GM19328 (cell line): ENCODE results near the gene CYP1A2.
"Not testable (repeated sequence)": the region's sequence is repeated elsewhere in the genome, so short reads cannot be mapped to it uniquely, and the experiment has no call there.

Experiments used
- ATAC-seq: cut with Tn5 transposase; IDR thresholded peaks from one replicate; pipeline ENCODE4 v1.9.1; 2021; ENCODE audit warnings: mild to moderate bottlenecking, moderate library complexity; ENCODE audit not compliant: unreplicated experiment

Gene CYP1A2

DNA sequence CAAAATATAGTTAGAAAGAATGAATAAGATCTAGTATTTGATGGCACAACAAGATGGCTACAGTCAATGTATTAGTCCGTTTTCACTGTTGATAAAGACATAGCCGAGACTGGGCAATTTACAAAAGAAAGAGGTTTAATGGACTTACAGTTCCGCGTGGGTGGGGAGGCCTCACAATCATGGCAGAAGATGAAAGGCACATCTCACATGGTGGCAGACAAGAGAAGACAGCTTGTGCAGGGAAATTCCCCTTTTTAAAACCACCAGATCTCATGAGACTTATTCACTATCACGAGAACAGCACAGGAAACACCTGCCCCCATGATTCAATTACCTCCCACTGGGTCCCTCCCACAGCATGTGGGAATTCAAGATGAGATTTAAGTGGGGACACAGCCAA is 10.4 kb upstream of the CYP1A2 start:
- ATAC-seq, result not testable (repeated sequence)

DNA sequence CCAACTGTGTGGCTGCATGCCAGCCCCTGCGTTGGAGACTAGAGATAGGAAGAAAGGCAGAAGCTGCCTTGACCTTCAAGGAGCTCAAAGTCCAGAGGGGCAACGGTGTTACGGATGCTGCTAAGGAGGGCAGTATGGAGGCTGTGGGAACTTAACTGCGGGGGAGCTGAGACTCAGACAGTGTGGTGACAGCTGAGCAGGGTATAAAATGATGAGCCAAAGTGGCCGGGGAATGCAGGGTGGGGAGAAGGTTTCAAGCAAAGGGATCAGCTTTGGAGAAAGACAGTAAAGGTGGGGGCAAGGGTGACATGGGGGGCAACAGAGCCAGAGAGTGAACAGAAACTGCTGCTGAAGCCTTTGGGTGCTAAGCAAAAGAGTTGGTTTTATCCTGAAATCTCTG is 6.2 kb upstream of the CYP1A2 start:
- ATAC-seq, result no peak

DNA sequence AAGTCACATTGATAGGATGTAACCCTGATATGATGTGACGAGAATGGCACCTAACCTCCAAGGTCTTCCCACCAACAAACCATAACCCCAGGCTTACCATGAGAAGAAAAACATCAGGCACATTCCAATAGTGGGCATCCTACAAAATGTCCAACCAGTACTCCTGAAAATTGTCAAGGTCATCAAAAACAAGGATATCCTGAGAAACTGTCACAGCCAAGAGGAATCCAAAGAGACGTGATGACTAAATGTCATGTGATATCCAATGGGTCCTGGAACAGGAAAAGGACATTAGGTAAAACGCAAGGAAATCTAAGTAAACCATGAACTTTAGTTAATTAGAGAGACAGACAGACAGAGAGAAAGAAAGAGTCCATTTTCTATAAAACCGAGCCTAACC is 2.3 kb upstream of the CYP1A2 start:
- ATAC-seq, result no peak

DNA sequence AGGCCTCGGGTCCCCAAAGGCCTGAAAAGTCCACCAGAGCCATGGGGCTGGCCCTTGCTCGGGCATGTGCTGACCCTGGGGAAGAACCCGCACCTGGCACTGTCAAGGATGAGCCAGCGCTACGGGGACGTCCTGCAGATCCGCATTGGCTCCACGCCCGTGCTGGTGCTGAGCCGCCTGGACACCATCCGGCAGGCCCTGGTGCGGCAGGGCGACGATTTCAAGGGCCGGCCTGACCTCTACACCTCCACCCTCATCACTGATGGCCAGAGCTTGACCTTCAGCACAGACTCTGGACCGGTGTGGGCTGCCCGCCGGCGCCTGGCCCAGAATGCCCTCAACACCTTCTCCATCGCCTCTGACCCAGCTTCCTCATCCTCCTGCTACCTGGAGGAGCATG is 1.2 kb downstream of the CYP1A2 start:
- no peak for ATAC-seq

DNA sequence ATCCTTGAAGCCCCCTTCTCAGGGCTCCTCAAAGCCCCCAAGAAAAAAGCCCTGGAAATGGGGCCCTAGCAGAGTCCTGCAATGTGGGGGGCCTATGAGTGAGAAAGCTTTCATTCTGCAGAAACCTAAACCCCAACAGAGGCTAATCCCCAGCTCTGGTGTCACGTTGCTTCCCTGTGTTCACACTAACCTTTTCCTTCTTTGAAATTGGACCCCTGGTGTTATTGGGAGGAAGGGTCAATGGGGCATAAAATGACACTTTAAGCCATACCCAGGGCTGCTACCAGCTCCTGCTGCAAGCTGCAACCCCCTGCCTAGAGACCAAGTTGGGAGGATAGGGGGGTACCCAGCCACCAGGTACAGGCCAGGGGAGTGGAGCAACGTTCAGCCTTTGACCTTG is 2.1 kb downstream of the CYP1A2 start:
- ATAC-seq, result no peak

DNA sequence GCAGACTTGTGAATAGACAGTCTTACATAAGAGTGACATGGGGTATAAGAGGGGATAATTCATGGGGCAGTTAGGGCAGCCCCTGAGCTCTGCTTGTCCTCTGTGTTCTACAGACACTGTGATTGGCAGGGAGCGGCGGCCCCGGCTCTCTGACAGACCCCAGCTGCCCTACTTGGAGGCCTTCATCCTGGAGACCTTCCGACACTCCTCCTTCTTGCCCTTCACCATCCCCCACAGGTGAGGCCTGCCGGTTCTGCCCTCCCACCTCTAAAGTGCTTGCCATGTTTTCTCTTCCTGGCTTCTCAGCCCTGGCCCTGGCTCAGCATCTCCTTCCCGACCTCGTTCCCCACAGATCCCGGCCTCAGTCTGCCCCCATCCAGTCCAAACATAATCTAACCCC is 3.4 kb downstream of the CYP1A2 start:
- ATAC-seq, result no peak

DNA sequence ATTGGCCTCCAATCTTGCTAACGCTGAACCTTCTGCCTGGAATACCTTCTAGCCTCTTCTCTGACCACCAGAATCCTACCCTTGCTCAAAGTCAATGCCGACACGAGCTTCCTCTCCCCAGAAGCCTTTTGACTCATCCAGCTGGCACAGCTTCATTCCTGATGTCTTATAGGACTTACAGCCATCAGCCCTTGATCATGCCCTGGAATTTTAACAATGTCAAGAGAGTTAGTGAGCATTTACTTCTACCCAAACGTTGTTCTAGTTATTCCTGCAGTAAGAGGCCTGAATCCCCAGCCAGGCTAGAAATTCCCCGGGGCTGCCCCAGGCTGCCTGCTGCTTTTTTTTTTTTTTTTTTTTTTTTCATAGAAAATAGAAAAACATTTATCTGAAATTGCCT is 3.9 kb downstream of the CYP1A2 start:
- no peak for ATAC-seq

DNA sequence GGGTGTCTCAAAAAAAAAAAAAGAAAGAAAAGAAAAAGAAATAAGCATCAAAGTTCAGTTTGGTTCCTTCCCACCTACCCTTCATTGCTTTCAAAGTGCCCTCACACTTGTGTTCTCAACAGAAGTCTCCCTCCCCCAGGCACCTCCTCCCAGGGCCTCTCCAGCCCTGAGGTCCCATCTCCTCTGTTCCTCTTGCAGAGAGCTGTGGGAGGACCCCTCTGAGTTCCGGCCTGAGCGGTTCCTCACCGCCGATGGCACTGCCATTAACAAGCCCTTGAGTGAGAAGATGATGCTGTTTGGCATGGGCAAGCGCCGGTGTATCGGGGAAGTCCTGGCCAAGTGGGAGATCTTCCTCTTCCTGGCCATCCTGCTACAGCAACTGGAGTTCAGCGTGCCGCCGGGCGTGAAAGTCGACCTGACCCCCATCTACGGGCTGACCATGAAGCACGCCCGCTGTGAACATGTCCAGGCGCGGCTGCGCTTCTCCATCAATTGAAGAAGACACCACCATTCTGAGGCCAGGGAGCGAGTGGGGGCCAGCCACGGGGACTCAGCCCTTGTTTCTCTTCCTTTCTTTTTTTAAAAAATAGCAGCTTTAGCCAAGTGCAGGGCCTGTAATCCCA is 6.1 kb downstream of the CYP1A2 start:
- ATAC-seq, result no peak

DNA sequence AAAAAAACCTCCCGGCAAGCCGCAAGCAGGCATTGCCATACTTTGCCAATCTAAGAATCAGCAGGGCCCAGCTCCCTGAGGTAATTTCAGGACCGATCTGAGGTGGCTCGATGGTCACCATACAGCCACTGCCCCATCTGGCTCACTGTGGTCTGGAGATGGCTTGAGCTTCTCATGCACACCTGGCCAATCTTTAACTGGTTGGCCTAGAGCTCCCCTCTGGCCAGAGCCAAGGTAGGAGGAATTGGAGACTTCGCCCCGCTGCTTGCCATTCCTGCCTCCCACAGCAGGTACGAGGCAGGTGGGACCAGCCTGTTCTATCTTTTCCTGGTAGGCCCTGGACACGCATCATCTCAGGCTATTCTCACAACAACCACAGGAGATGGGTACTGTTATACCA is 10.1 kb downstream of the CYP1A2 start:
- ATAC-seq, result no peak

DNA sequence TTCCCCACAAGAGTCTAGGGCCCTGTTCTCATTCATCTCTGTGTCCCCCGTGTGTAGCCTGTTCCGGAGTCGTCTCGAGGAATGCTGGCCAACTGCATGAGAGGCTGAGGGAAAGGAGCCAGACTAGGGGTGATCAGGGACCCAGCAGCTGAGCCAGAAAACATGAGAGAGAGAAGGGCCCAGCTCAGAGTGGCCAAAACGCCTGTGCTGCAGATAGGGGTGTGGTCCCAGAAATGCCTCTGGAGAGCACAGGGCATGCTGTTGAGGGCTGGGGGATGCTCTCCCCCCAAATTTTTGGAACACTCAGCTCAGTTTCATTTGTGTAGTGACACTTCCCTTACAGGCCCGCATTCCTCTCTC is 14.1 kb downstream of the CYP1A2 start:
- no peak for ATAC-seq

DNA sequence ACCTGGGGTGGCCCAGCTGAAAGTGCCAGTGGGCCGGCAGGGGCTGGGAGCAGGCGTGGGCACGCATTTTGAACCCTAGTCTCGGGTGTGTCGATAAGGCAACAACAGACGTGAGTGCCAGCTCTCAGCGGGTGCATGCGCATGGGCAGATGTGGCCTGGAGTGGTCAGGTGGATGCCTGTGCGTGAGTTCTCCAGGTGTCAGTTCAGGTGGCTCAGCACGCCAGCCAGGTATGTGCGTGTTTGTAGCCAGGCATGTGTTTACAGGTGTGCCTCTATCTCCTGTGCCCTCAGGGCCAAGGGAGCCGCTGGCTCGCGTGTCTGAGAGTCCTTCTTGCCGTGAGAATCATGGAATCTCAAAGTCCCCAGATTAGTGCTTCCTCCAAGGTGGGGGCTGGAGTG is 14.8 kb downstream of the CYP1A2 start:
- no peak for ATAC-seq

DNA sequence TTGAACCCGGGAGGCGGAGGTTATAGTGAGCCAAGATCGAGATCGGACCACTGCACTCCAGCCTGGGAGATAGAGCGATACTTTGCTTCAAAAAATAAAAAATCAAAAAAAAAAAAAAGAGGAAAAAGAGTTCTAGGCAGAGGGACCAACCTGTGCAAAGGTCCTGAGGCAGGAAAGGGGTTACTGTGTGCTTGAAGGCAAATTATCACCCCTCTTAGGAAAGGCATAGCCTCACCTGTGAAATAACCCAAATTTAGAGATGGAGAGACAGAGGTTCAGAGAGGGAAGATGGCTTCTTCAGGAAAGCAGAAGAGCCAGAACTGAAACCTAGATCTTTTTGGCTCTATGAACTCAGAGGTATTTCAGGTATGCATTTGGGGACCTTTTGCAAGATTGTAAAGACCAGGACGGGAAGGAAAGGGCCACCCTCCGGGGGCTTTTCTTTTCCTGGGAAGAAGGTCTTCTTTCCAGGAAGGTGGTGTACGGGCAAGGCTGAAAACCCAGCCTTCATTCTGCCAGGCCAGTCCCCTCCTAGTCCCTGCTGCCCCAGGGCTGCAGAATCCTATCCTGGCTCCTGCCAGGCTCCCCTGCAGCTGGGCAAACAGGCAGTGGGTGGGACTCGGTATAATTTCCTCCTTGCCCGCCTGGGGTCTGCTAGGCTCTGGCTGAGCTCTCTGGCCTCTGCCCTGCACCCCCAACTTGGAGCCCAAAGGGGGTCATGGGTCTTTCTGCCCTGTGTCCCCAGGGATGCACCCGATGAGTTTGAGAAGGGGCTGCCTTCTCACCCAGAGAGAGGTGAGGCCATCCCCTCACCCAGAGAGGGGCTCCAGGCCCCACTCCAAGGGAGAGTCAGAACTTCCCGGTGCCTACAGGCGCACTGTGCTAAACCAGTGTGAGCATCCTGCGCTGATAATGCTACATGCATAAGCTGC is 18.8 kb downstream of the CYP1A2 start:
- ATAC-seq, result no peak

DNA sequence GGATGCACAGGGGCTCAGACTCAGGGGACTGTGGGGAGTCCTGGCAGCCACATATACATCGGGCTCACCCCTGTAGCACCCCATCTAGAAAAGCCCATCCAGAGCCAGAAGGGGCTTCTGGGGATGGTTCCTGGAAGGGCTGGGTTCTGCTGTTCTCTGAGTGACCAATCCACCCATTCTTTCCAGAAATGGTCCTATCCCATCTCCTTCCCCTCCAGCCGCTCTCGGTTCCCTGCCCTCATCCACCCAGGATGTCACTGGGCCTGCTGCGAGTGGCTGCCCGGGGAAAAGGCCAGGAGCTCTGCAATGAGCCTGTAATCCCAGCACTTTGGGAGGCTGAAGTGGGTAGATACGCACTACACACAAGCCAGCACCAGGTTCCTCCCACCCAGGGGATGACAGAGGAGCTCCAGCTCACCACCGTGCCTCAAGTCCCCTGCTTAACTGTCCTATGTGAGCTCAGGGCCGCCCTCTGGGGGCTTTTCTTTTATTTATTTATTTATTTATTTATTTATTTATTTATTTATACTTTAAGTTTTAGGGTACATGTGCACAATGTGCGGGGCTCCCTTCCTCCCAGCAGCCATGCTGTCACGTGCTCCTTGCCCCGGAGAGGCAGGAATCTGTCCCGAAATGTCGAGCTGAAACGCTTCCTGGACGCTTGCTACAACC is 19.6 kb downstream of the CYP1A2 start:
- no peak for ATAC-seq

DNA sequence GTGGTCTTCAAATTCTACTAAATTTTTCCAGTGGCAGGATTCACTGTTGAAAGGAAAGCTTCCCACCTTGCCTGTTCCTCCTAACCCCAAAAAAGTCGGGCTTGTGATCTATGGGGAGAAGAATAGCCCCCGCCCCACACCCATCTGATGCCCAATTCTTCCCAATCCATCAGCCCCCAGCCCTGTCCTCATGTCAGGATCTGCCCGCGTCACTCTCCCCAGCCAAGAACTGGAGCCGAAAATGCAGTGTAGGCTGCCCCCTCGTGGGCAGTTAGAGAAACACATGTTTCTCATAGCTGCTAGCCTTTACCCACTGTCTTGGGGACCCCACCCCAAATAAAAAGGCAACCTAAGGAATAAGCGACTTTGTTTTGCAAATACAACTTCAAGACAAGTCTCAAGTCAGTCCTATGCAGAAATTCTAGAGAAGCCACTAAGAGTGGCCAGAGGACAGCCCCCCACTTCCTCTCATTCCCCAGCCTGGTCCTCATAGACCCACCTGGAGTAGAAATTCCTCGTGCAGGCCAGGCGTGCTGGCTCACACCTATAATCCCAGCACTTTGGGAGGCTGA is 20.2 kb downstream of the CYP1A2 start:
- no peak for ATAC-seq

DNA sequence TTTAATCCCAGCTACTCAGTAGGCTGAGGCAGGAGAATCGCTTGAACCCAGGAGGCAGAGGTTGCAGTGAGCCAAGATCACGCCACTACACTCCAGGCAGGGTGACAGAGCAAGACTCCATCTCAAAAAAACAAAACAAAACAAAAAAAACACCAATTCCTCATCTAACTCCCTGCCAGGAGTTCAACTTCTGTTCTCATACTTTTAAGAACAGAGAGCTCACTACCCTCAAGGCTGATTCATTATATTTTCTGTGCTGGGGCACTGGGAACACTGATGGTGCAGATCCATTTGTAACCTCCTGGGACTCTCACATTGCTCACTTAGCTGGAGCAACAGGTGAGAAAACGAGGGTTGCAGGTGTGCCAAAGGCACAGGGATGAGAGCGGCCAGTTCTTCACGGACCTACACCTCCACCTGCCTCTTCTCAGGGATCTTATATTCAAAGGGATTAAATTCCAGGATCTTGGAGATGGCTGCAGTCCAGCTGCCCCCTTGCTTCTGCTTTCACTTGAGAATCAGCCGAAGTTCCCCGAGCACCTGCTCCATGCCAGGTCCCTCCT is 20.9 kb downstream of the CYP1A2 start:
- ATAC-seq, result no peak

DNA sequence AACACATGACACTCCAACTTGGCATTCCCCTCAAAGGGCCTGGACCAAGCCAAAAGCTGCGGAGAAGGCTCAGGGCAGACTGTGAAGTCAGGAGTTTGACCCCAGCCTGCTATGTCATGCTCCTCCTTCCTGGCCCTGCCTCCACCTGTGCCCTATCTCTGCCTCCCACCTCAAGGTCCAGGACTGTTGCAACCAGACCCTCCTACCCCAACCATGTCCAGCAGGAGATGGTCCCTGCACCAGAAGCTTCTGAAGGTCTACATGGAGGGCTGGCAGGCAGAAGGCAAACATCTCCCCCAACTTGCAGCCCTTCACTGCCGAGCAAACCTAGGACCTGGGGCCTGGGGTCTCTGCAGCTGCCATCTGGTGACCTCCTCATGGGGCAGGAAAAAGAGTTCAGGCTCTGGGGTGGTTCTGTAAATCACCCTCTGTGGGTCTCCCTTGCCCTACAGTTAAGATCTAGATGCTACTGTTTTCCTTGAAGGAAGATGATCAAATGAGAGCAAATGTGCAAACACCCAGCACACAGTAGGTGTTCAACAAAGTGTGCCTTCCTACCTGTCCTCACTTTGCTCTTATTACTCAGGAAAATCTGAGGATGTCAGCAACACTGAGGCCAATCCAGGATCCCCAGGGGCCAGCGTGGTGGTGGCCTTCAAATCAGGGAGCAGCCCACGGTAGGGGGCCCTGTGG is 21.7 kb downstream of the CYP1A2 start:
- no peak for ATAC-seq

DNA sequence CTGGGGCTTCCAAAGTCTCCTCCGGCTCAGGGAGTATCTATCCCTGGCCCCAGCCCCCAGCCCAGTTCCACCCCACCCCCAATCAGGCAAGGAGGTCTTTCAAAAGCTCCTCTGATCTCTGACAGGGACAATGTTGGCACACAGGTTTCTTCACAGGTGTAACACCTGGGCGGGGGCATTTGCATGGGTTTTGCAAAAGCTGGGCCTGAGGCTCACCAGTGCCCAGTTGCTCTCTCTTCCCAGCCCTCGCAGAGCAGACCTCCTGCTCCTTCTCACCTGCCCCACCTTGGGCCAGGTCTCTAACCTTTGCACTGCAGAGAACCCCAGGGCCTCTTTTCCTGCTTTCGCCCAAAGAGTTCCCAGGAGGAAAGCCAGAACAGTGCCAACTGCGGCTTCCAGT is 24.7 kb downstream of the CYP1A2 start:
- ATAC-seq, result no peak

DNA sequence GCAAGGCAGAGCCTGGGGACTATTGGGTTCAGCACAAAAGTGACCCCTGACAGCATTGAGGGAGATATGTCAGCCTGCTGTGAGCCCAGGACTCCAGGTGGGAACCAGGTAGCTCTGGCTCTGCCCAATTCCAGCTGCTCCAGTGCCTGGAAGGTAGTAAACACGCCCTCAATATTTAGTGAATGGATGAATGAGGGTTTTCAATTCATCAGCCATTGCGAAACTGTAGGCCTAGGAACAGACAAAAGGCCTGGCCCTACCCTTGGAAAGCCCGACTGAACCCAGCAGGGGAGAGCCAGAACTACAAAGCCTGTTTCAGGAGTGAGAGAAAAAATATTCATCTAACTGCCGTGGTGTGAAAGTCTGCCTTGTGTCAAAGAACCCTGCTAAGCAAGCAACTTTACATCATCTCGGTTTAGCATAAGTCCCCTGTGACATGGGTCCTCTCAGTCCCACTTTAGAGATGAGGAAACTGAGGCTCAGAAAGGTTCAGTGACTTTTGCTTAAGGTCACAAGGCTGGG is 25.1 kb downstream of the CYP1A2 start:
- no peak for ATAC-seq

DNA sequence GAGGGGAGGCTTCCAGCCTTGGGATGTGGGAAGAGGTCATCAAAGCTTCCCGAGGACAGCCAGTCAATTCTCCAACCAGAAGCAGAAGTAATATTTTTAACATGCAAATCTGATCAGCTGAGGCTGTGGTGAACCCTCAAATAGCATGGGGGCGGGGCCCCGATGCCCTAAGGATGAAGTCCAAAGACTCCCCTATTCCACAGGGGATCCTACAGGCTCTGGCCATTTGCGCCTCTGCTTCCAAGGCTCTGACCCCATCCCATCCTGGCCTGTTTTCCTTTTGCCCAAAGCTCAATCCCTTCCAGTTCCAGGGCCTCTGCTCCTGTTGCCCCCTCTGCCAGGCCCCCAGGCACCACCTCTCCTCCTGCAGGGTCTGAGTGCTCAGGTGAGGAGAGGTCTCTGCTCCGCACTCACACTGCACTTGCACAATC is 26.5 kb downstream of the CYP1A2 start:
- no peak for ATAC-seq

DNA sequence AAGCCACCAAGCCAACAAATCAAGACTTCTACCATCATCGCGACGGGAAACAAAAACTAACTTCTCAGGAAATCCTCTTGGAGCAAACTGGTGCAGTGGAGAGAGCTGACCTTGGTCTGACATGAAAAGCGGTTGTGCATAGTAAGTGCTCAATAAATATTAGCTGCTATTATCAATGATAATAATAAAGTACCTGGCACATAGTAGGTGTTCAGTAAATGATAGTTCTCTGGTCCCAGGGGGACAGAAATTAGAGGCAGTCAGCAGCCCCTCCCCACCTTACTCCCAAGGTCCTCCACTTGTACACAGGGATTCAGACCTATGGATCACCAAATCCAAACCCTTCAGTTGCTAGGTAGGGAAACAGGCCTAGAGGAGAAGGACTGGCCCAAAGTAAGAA is 27.2 kb downstream of the CYP1A2 start:
- ATAC-seq, result no peak
